IPS DF 4.7 (cell line): Measurements from ENCODE around the gene INHBE.
A peak's percentile ranks its signal among the peaks of the same experiment; 100 is the strongest.
"Not testable (repeated sequence)": the region's sequence is repeated elsewhere in the genome, so short reads cannot be mapped to it uniquely, and the experiment has no call there.

Experiments
- DNase-seq: peaks from one replicate; pipeline ENCODE4 v3.0.0-alpha.2; 2013; ENCODE audit warnings: low spot score; ENCODE audit errors: extremely low read depth

The INHBE gene

DNA sequence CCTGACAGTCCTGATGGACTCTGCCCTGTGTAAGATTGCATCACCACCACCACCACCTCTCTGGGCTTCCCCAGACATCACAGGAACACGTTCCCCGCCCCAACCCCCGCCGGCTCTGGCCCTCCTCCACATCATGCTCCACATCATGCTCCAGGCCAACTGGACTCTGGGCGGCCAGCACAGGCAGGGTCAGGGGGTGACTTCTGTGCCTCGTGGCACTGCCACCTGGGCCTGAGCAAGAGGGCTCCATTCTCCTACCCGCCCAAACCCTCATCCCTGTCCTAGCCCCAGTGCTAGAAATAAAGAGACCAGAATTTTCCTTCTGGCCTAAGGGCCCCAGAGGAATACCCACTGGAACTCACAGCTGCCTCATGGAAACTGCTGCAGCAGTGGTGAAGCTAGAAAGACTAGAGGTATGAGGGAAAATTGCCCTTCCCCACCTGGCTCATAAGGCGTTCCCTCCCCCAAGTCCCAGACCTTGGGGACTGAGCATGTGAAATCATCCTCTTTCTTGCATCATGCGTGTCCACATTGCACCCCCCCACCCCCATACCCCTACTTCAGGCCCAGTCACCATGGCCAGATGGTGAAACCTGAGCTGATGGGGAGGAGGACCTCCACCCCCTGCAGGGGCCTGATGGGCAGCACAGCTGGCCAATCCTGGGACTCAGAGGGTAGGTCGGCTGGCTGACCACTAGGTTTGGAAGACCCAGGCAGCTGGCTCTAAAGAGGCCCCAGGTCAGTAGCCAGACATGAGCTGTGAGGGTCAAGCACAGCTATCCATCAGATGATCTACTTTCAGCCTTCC is at the start of gene INHBE:
INHBE (plus strand) TSS at position 742 of the 808 bp plus-strand sequence. CDS start 230 bp downstream, outside the sequence.
- no peak for DNase-seq

GRCh38 chr12:57410534-57410933 is 44.6 kb upstream of the INHBE start:
- DNase-seq = no peak

DNA sequence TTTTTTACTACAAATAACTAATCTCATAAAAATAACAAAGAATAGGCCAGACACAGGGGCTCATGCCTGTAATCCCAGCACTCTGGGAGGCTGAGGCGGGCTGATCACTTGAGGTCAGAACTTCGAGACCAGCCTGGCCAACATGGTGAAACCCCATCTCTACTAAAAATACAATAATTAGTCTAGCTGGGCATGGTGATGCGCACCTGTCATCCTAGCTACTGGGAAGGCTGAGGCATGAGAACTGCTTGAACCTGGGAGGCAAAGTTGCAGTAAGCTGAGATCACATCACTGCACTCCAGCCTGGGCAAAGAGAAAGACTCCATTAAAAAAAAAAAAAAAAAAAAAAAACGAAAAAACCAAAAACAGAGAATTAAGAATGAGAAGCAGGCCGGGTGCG is 40.9 kb upstream of the INHBE start:
- DNase-seq = not testable (repeated sequence)

DNA sequence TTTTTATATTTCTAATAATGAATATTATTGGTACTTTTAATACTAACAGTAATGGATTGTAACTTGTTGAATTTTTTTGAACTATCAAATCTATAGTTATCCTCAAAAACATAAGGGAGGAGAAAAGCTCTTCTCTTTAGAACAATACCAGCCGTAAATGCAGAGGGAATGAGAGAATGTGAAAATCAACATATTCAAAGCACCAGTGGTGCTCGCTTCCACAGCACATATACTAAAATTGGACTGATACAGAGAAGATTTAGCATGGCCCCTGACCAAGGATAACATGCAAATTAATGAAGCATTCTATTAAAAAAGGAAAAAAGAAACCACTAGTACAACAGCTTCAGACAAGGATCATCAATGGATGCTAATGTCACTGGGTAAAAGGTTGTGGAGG is 40.0 kb upstream of the INHBE start:
- DNase-seq = no peak

DNA sequence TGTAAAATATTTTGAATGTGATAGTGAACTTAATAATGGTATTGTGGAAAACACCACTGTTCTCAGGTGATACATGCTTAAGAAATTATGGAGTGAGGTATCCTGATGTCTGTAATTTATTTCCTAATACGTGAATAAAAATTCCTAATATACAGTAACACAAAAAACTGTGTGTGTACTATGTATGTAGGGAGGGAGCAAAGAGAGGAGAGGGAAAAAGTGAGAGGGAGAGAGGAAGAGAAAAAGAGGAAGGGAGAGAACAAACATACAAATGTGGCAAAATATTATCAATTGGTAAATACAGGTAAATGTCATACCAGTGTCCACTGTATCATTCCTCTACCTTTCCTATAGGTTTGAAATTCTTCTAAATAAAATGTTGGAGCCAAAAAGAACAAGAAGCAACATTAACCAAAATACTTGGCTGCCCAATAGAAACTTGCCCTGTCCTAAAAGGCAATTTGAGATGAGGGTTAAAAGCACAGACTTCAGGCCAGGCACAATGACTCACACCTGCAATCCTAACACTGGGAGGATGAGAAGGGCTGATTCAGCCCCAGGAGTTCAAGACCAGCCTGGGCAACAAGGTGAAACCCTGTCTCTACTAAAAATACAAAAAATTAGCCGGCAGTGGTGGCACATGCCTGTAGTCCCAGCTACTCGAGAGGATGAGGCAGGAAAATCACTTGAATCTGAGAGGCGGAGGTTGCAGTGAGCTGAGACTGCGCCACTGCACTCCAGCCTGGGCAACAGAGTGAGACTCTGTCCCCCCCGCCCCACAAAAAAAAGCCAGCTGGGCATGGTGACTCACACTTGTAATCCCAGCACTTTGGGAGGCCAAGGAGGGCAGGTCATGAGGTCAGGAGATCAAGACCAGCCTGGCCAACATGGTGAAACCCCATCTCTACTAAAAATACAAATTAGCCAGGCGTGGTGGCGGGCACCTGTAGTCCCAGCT is 38.8 kb upstream of the INHBE start:
- no peak for DNase-seq

GRCh38 chr12:57418255-57418654 is 36.9 kb upstream of the INHBE start:
- DNase-seq = no peak

DNA sequence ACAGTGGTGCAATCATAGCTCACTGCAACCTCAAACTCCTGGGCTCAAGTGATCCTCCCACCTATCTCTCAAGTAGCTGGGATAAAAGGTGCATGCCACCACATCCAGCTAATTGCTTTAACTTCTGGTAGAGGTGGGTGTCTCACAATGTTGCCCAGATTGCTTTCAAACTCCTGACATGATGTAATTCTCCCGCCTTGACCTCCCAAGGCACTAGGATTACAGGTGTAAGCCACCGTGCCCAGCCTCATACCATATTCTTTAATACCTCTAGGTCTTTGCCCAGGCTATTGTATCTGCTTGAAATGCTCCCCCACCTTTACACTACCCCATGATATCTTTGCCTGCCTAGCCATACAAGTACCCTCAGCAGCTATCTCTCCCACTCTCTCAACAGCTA is 35.6 kb upstream of the INHBE start:
- no peak for DNase-seq

DNA sequence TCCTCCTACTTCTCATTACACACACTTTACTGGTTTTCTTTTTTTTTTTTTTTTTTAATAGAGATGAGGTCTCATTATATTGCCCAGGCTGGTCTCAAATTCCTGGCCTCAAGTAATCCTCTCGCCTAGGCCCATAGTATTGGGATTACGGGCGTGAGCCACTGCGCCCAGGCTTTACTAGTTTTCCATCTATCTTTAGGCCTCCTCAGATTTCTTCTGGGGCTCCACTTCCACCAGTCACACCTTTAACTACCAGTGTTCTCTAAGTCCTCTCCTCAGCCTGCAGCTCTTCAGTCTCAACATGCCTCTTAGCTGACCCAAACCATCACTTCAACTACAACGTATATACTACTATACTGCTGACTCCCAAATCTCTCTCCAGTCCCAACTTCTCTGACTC is 34.6 kb upstream of the INHBE start:
- DNase-seq = no peak

GRCh38 chr12:57426948-57427347 is 28.2 kb upstream of the INHBE start:
- not testable (repeated sequence) for DNase-seq

- DNase-seq = no peak
Observed at GRCh38 chr12:57428965-57429364, 26.1 kb upstream of the INHBE start.

DNA sequence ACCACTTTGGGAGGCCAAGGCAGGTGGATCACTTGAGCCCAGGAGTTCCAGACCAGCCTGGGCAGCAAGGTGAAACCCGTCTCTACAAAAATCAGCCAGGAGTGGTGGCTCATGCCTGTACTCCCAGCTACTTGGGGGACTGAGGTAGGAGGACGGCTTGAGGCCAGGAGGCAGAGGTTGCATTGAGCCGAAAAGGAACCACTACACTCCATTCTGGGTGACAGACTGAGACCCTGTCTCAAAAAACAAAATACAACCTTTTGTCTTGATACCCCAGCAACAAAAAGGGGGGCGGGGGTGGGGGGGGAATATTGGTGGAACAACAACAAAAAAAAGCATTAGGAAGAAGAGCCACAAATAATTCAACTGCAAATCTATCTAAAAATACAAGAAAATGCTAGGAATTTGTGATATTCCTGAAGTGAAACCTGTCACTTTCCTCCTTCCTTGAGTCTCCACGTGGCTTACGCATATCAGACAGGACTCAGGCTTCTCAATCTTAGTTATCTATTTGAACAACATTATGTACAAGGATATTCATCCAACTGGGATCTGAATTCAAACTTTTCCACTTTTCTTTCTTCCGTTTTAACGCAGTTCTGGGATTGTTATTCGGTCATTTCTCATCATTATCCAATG is 25.5 kb upstream of the INHBE start:
- no peak for DNase-seq

GRCh38 chr12:57430112-57430930 is 24.8 kb upstream of the INHBE start:
- DNase-seq = no peak

DNA sequence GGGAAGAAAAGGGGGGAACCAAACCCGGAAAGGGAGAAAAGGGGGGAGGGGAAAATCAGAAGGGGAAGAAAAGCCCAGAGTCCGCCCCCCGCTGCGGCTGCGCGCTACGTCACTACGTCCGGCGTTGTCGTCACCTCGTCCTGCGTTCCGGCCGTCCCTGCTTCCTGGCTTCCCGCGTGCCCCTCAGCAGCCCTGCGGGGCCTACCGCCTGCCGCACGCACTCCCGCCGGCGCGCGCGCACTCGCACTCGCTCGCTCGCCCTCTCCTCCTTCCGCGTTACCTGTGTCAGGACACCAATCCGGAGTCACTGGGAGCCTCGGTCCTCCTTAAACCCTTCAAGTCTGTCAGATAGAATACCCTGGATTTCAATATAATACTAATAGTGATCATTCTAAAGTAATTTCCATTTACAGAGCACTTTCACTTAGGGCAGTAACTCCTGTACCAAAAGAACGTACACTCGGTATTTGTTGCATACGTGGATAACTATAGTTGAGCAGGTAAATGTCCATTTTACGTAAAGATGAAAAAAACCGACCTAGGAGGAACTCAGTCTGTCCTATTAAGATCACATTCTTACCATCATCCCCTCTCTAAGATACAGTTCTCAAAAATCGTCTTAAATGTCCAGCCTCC is 24.1 kb upstream of the INHBE start, which contains the start of gene R3HDM2:
R3HDM2 (minus strand) TSS at position 113 of the 636 bp plus-strand sequence. CDS start 120,615 bp downstream, outside the sequence.
- peak; percentile 86 for DNase-seq

GRCh38 chr12:57431654-57432188 is 23.4 kb upstream of the INHBE start:
- no peak for DNase-seq

GRCh38 chr12:57433370-57433769 is 21.7 kb upstream of the INHBE start:
- no peak for DNase-seq

DNA sequence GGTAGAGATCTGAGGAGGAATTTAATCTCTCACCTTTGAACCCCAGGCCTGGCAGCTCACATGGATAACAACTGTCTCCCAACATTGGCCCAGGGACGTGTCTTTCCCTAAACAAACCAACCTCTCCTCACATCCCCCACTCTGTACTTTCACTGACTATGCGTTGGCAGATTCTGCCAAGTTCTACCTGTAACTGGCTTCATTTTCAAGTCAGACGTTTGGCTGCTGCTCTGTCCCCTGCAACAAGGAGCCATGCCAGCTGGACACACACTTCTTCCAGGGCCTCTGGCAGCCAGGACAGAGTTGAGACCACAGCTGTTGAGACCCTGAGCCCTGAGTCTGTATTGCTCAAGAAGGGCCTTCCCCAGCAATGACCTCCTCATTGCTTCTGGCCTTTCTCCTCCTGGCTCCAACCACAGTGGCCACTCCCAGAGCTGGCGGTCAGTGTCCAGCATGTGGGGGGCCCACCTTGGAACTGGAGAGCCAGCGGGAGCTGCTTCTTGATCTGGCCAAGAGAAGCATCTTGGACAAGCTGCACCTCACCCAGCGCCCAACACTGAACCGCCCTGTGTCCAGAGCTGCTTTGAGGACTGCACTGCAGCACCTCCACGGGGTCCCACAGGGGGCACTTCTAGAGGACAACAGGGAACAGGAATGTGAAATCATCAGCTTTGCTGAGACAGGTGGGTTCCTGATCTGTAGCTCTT is 20.4 kb upstream of the INHBE start, which contains the start of gene INHBC:
INHBC (plus strand) TSS at position 268 of the 707 bp plus-strand sequence; CDS start at position 371, 103 bp downstream.
- DNase-seq = no peak

GRCh38 chr12:57435293-57435692 is 19.8 kb upstream of the INHBE start:
- DNase-seq = no peak

GRCh38 chr12:57438400-57438799 is 16.7 kb upstream of the INHBE start:
- no peak for DNase-seq

DNA sequence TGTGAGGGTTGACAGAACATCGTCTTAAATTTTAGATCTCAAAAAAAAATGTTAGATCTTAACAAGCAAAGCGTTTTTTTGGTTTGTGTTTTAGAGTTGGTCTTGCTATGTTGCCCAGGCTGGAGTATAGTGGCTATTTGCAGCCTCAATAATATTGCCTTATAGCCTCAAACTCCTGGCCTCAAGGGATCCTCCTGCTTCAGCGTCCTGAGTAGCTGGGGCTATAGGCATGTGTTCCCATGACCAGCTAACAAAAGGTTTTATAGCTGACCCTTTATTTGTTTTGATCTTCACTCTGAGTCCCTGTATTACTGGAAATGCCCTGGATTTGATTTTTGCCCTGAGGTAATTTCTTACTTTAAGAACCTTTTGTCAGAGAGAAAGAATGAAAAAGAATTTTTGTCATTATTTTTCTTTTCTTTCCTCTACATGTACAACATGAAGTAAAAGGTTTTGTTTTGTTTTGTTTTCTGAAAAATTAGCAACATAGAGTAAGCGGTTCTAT is 15.3 kb upstream of the INHBE start:
- no peak for DNase-seq
